ENCODE data around the gene LRRC3.

LRRC3 gene

GRCh38 chr21:44440241-44441040 is 14.9 kb upstream of the LRRC3 start:
- no peak for DNase-seq

GRCh38 chr21:44441041-44441400 is 14.3 kb upstream of the LRRC3 start:
- DNase-seq: no peak

- no peak for DNase-seq
Observed at GRCh38 chr21:44441581-44442265, 13.6 kb upstream of the LRRC3 start.

GRCh38 chr21:44442266-44443125 is 12.8 kb upstream of the LRRC3 start:
- DNase-seq: no peak

GRCh38 chr21:44443291-44443890 is 11.9 kb upstream of the LRRC3 start:
- no peak for DNase-seq

GRCh38 chr21:44443891-44444285 is 11.4 kb upstream of the LRRC3 start:
- DNase-seq: no peak

- DNase-seq: no peak
Observed at GRCh38 chr21:44444286-44444931, 10.9 kb upstream of the LRRC3 start.

GRCh38 chr21:44445145-44445812 is 10.0 kb upstream of the LRRC3 start:
- DNase-seq: no peak

- no peak for DNase-seq
Observed at GRCh38 chr21:44448651-44449131, 6.6 kb upstream of the LRRC3 start.

GRCh38 chr21:44449473-44450363 is 5.6 kb upstream of the LRRC3 start:
- no peak for DNase-seq

GRCh38 chr21:44450402-44450801 is 4.9 kb upstream of the LRRC3 start:
- DNase-seq: no peak

GRCh38 chr21:44450999-44451398 is 4.3 kb upstream of the LRRC3 start:
- DNase-seq: no peak

GRCh38 chr21:44453120-44453519 is 2.2 kb upstream of the LRRC3 start:
- DNase-seq: no peak

- DNase-seq: no peak
Observed at GRCh38 chr21:44454058-44454457, 1.3 kb upstream of the LRRC3 start.

- DNase-seq: no peak
Observed at GRCh38 chr21:44455524-44456213, 359 bp downstream of the LRRC3 start.

GRCh38 chr21:44456214-44456914 is 1.1 kb downstream of the LRRC3 start:
- no peak for DNase-seq

- DNase-seq: no peak
Observed at GRCh38 chr21:44456915-44457736, 1.8 kb downstream of the LRRC3 start.

GRCh38 chr21:44458971-44459711 is 3.8 kb downstream of the LRRC3 start:
- DNase-seq: no peak
